Panc1 (cell line): ENCODE data around the gene FHOD1.

Source experiments
- POLR2AphosphoS5 ChIP-seq: IDR thresholded peaks from 2 replicates; pipeline ENCODE4 v1.6.1; 2012; ENCODE audit warnings: mild to moderate bottlenecking, low read depth, low read length, moderate library complexity
- REST ChIP-seq, 2 experiments: IDR thresholded peaks; 2 replicates each; pipeline ENCODE4 v1.6.1; 2011 to 2012; ENCODE audit warnings: low read depth in 2 of 2, control low read depth in 1 of 2, low read length in 1 of 2, mild to moderate bottlenecking in 1 of 2, moderate library complexity in 1 of 2; ENCODE audit not compliant: insufficient read depth in 1 of 2
- TF ChIP-seq, protein P1 (sequence below): fragments of 450-650 bp; IDR thresholded peaks from 2 replicates; pipeline ENCODE4 v1.5.1; 2017; ENCODE audit warnings: mild to moderate bottlenecking

DNA sequence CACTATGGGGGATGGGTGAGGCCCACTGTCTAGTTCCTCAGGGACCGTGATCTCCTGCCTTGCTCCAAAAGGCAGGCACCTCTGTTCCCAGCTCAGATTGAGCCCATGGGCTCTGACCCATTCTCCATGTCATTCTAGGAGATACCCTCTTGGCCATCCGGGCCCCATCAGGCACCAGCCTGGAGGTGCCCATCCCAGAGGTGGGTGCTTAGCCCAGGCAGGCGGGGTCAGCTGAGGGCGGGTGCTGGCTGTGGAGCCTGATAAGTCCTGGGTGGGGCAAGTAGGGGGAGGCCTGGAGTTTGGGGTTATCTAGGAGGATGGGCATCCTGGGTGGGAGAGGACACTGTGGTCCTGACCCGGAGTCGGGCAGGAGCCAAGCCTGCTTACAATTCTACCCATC, 53.0 kb downstream of the FHOD1 start:
- TF ChIP-seq, protein P1, sequence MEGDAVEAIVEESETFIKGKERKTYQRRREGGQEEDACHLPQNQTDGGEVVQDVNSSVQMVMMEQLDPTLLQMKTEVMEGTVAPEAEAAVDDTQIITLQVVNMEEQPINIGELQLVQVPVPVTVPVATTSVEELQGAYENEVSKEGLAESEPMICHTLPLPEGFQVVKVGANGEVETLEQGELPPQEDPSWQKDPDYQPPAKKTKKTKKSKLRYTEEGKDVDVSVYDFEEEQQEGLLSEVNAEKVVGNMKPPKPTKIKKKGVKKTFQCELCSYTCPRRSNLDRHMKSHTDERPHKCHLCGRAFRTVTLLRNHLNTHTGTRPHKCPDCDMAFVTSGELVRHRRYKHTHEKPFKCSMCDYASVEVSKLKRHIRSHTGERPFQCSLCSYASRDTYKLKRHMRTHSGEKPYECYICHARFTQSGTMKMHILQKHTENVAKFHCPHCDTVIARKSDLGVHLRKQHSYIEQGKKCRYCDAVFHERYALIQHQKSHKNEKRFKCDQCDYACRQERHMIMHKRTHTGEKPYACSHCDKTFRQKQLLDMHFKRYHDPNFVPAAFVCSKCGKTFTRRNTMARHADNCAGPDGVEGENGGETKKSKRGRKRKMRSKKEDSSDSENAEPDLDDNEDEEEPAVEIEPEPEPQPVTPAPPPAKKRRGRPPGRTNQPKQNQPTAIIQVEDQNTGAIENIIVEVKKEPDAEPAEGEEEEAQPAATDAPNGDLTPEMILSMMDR, result no peak
- TF ChIP-seq POLR2AphosphoS5, result no peak
- no peak for TF ChIP-seq REST (IDR thresholded peaks at IDR 0.05; ENCODE audit: insufficient read depth in 1 of 2, low read depth in 2 of 2, low read length in 1 of 2)
